Hepatocyte (in vitro differentiated cells): Measurements from ENCODE around the gene DISC1. TPM values are rescaled to one million over a fixed set of nuclear protein-coding genes. Genes with fewer than 3 reads are reported as not detected.
A peak's percentile ranks its signal among the peaks of the same experiment; 100 is the strongest.

Experiments used
- DNase-seq: peaks from one replicate; pipeline ENCODE4 v3.0.0-alpha.2; 2016; ENCODE audit warnings: low spot score
- H2AFZ ChIP-seq: fragments of 200-600 bp; sonication (generic); 2 replicates; pipeline ENCODE4 v1.6.0; 2016; ENCODE audit warnings: antibody characterized with exemption, mild to moderate bottlenecking
- H3K27ac ChIP-seq: fragments of 200-600 bp; sonication (generic); 2 replicates; pipeline ENCODE4 v1.5.1; 2016; ENCODE audit warnings: mild to moderate bottlenecking
- H3K27me3 ChIP-seq: fragments of 200-600 bp; sonication (generic); 2 replicates; pipeline ENCODE4 v1.6.1; 2016
- H3K36me3 ChIP-seq: fragments of 200-600 bp; sonication (generic); replicated peaks from 2 replicates; pipeline ENCODE4 v1.5.1; 2016; ENCODE audit warnings: low read depth; ENCODE audit not compliant: insufficient read depth
- H3K4me1 ChIP-seq: fragments of 200-600 bp; sonication (generic); 2 replicates; pipeline ENCODE4 v1.5.1; 2016; ENCODE audit warnings: mild to moderate bottlenecking, moderate library complexity; ENCODE audit not compliant: insufficient read depth
- H3K4me2 ChIP-seq: fragments of 200-600 bp; sonication (generic); 2 replicates; pipeline ENCODE4 v1.6.0; 2016
- H3K4me3 ChIP-seq: fragments of 200-600 bp; sonication (generic); 2 replicates; pipeline ENCODE4 v1.5.1; 2016; ENCODE audit warnings: mild to moderate bottlenecking
- H3K79me2 ChIP-seq: fragments of 200-600 bp; sonication (generic); 2 replicates; pipeline ENCODE4 v1.6.0; 2017; ENCODE audit warnings: mild to moderate bottlenecking
- H3K9me2 ChIP-seq: fragments of 200-600 bp; sonication (generic); replicated peaks from 2 replicates; pipeline ENCODE4 v1.6.0; 2017; ENCODE audit warnings: mild to moderate bottlenecking; ENCODE audit not compliant: insufficient read depth
- H3K9me3 ChIP-seq: fragments of 200-600 bp; sonication (generic); 2 replicates; pipeline ENCODE4 v1.5.1; 2016; ENCODE audit warnings: low read depth, mild to moderate bottlenecking
- H4K20me1 ChIP-seq: fragments of 200-600 bp; sonication (generic); 2 replicates; pipeline ENCODE4 v1.6.0; 2016; ENCODE audit warnings: mild to moderate bottlenecking; ENCODE audit not compliant: insufficient read depth, poor library complexity, severe bottlenecking
- CTCF ChIP-seq: fragments of 200-600 bp; sonication (generic); IDR thresholded peaks from 2 replicates; pipeline ENCODE4 v1.5.1; 2016; ENCODE audit warnings: antibody characterized with exemption, mild to moderate bottlenecking; ENCODE audit not compliant: poor library complexity
- EZH2 ChIP-seq: fragments of 200-600 bp; sonication (generic); IDR thresholded peaks from 2 replicates; pipeline ENCODE4 v1.6.1; 2016; ENCODE audit warnings: antibody characterized with exemption, mild to moderate bottlenecking, borderline replicate concordance
- EZH2phosphoT487 ChIP-seq: fragments of 200-600 bp; sonication (generic); IDR thresholded peaks from one replicate; pipeline ENCODE4 v1.6.1; 2018; ENCODE audit warnings: antibody characterized with exemption, mild to moderate bottlenecking, low read depth, moderate library complexity; ENCODE audit not compliant: unreplicated experiment, severe bottlenecking
- WGBS: methylation state at CpG from one replicate; pipeline ENCODE4 v1.1.6; 2016; ENCODE audit warnings: low lambda C conversion rate; ENCODE audit errors: missing lambda C conversion rate; 5-methylcytosine and 5-hydroxymethylcytosine counted together
- polyA plus RNA-seq: library from polyadenylated mRNA; unstranded; fragments of >200 nt; fragmentation: Nextera tagmentation; extraction: Ambion mirVana; gene quantifications from 2 replicates; pipeline ENCODE4 v1.2.1, GENCODE V29; 2016
- total RNA-seq: library from RNA; depleted of rRNA; stranded (reverse); fragments of >200 nt; gene quantifications from 2 replicates; pipeline ENCODE4 v1.2.3, GENCODE V29; 2014

DISC1 gene
- total and polyA plus RNA-seq, 2 experiments from 2014 or later: 3.0 to 4.7 TPM

DNA sequence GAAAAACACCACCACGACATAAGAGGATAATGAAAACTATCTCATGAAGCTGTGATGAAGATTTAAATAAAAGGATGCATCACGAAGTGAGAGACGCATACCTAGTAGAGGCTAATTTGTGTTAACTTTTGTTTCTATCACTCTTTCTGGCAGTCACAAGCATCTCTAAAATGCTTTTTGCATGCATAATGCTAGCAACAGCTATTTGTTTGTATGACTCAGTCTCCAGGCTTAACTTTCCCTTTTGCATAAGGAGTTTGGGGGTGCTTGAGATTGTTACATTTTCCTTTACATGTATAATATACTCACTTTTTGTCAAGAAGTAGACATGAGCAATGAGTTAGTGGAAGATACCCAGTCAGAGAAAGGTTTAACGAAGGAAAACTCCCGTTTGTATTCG is 385.4 kb downstream of the DISC1 start:
- H3K4me3 ChIP-seq: no peak overlapping the region
- no peak overlapping the region for H3K4me2 ChIP-seq
- no peak overlapping the region for H3K27ac ChIP-seq
- no peaks in the 10 kb centered on the region for H3K9me3 ChIP-seq
- H3K4me1 ChIP-seq: no peaks in the 10 kb centered on the region
- no peak for DNase-seq
- no peaks in the 10 kb centered on the region for H3K36me3 ChIP-seq
- no peaks in the 10 kb centered on the region for H4K20me1 ChIP-seq
- no peak overlapping the region for H2AFZ ChIP-seq
- no peaks in the 10 kb centered on the region for H3K9me2 ChIP-seq
- TF ChIP-seq CTCF (no peak), EZH2phosphoT487 (no peak), EZH2 (no peak)
- H3K27me3 ChIP-seq: no peaks in the 10 kb centered on the region
- WGBS: 77% methylated on average over 6 of the region's 6 CpGs
- no peaks in the 10 kb centered on the region for H3K79me2 ChIP-seq

DNA sequence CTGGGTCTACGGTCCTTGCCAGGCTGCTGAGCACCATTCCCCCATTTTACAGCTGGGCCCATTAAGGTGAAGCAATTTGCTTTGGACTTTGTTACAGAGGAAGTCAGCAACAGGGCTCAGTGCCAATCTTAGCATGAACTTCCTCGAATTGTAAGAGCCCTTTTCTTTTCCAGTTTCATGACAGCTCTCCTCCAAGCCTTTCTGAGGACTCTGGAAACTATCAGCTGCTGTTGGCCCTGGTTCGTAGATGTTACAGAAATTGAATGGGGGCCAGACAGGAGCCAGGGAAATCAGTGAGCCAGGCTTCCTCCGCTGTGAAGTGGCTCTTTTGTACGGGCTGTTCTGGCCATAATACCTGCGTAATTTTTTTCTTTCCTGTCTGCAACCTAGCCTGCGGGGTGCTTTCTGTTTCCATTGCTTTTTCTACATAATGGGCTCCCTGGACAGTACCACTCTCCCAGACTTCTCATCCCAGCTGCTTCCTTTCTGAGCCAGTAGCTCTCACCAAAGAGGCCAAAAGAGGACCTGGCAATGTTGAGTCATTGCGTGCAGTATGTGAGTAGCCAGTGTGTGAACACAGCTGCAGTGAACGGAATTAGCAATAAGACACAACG is 386.3 kb downstream of the DISC1 start:
- H3K4me2 ChIP-seq: peak overlapping the region; percentile 7
- no peaks in the 10 kb centered on the region for H3K79me2 ChIP-seq
- no peak overlapping the region for H3K4me3 ChIP-seq
- H3K36me3 ChIP-seq: no peaks in the 10 kb centered on the region
- no peaks in the 10 kb centered on the region for H4K20me1 ChIP-seq
- no peaks in the 10 kb centered on the region for H3K9me2 ChIP-seq
- no peaks in the 10 kb centered on the region for H3K27me3 ChIP-seq
- no peak overlapping the region for H2AFZ ChIP-seq
- DNase-seq: peak; percentile 20
- no peaks in the 10 kb centered on the region for H3K9me3 ChIP-seq
- TF ChIP-seq EZH2 (no peak), EZH2phosphoT487 (no peak), CTCF (no peak)
- no peaks in the 10 kb centered on the region for H3K4me1 ChIP-seq
- H3K27ac ChIP-seq: peak overlapping the region; percentile 7
- WGBS: 63% methylated on average over 10 of the region's 10 CpGs

GRCh38 chr1:232014941-232015340 is 388.4 kb downstream of the DISC1 start:
- no peak overlapping the region for H3K4me2 ChIP-seq
- no peak overlapping the region for H3K4me3 ChIP-seq
- no peaks in the 10 kb centered on the region for H3K27me3 ChIP-seq
- H3K4me1 ChIP-seq: no peaks in the 10 kb centered on the region
- no peak for TF ChIP-seq EZH2phosphoT487
- TF ChIP-seq EZH2: no peak
- TF ChIP-seq CTCF: no peak
- no peaks in the 10 kb centered on the region for H3K9me2 ChIP-seq
- WGBS: 93% methylated on average over 4 of the region's 4 CpGs
- no peak overlapping the region for H3K27ac ChIP-seq
- no peaks in the 10 kb centered on the region for H4K20me1 ChIP-seq
- H3K9me3 ChIP-seq: no peaks in the 10 kb centered on the region
- DNase-seq: no peak
- no peaks in the 10 kb centered on the region for H3K36me3 ChIP-seq
- H3K79me2 ChIP-seq: no peaks in the 10 kb centered on the region
- no peak overlapping the region for H2AFZ ChIP-seq
